Type B pancreatic cell (in vitro differentiated cells): ENCODE data around the gene TACR2. TPM values are rescaled to one million over a fixed set of nuclear protein-coding genes. Genes with fewer than 3 reads are reported as not detected.

Experiments
- DNase-seq: peaks from one replicate; pipeline ENCODE4 v3.0.0; 2021; ENCODE audit warnings: mixed read lengths; ENCODE audit not compliant: unreplicated experiment; ENCODE audit errors: extremely low spot score
- H3K27ac Mint-ChIP-seq: 2 replicates; pipeline ENCODE4 v1.8.0; 2021; ENCODE audit warnings: mild to moderate bottlenecking, mixed read lengths
- H3K27me3 Mint-ChIP-seq: 2 replicates; pipeline ENCODE4 v1.8.0; 2021; ENCODE audit warnings: mixed read lengths
- H3K36me3 Mint-ChIP-seq: 2 replicates; pipeline ENCODE4 v1.8.0; 2021; ENCODE audit warnings: mixed read lengths
- H3K4me1 Mint-ChIP-seq: one replicate; pipeline ENCODE4 v1.8.0; 2021; ENCODE audit warnings: mixed read lengths; ENCODE audit not compliant: unreplicated experiment
- H3K4me3 Mint-ChIP-seq: 2 replicates; pipeline ENCODE4 v1.8.0; 2021; ENCODE audit warnings: mild to moderate bottlenecking, mixed read lengths
- H3K9me3 Mint-ChIP-seq: 2 replicates; pipeline ENCODE4 v1.8.0; 2021; ENCODE audit warnings: mixed read lengths
- total RNA-seq: library from RNA; stranded (reverse); gene quantifications from 2 replicates; pipeline ENCODE4 v1.2.1, GENCODE V29; 2021; ENCODE audit warnings: low replicate concordance
- TF ChIP-seq, protein P1 (sequence below): fragments of 200-600 bp; sonication (generic); conservative IDR thresholded peaks from 2 replicates; pipeline ENCODE4 v1.5.0; 2021; ENCODE audit warnings: antibody characterized with exemption, mild to moderate bottlenecking

Gene TACR2
- total RNA-seq, 1 donor from 2014 or later: not detected

DNA sequence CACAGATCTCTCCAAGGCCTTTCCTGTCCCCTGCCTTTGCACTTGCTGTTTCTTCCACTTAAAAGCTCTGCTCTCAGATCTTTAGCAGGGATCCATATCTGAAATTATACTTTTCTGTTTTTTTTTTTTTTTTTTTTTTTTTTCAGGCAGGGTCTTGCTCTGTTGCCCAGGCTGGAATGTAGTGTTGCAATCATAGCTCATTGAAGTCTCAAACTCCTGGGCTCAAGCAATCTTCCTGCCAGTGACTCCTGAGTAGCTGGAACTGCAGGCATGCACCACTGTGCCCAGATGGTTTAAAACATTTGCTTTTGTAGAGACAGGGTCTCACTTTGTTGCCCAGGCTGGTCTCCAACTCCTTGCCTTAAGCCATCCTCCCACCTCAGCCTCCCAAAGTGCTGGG lies 29.5 kb upstream of the TACR2 start:
- TF ChIP-seq, protein P1, sequence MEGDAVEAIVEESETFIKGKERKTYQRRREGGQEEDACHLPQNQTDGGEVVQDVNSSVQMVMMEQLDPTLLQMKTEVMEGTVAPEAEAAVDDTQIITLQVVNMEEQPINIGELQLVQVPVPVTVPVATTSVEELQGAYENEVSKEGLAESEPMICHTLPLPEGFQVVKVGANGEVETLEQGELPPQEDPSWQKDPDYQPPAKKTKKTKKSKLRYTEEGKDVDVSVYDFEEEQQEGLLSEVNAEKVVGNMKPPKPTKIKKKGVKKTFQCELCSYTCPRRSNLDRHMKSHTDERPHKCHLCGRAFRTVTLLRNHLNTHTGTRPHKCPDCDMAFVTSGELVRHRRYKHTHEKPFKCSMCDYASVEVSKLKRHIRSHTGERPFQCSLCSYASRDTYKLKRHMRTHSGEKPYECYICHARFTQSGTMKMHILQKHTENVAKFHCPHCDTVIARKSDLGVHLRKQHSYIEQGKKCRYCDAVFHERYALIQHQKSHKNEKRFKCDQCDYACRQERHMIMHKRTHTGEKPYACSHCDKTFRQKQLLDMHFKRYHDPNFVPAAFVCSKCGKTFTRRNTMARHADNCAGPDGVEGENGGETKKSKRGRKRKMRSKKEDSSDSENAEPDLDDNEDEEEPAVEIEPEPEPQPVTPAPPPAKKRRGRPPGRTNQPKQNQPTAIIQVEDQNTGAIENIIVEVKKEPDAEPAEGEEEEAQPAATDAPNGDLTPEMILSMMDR: no peak
- peaks cover 16% of the 10 kb centered on the region for H3K27me3 Mint-ChIP-seq
- no peaks in the 10 kb centered on the region for H3K36me3 Mint-ChIP-seq
- no peak overlapping the region for H3K4me3 Mint-ChIP-seq
- H3K27ac Mint-ChIP-seq: peak overlapping the region; percentile 76
- peaks cover 15% of the 10 kb centered on the region for H3K4me1 Mint-ChIP-seq
- no peak for DNase-seq
- no peaks in the 10 kb centered on the region for H3K9me3 Mint-ChIP-seq

DNA sequence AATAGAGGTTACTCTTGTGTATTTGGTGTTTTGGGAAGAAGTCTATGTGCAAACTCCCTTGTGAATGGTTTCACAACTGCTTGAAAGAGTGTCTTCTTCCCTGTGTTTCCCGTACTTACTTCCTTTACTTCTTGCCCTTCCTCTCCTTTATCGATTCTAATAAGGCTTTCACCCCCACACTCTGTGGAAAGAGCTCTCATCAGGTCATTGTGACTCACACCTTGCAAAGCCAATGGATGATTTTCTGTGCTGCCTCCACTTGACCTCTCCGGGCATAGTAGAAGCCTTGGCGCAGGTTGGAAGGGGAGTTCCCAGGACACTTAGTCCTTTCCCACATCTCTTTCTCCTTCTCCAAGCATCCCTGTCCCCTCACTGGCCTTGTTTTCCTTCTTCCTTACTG lies 28.3 kb upstream of the TACR2 start:
- Mint-ChIP-seq H3K27ac (peak overlapping the region; percentile 26), H3K4me3 (no peak overlapping the region), H3K9me3 (no peaks in the 10 kb centered on the region), H3K36me3 (no peaks in the 10 kb centered on the region), H3K4me1 (peaks cover 12% of the 10 kb centered on the region), H3K27me3 (peaks cover 16% of the 10 kb centered on the region)
- DNase-seq: no peak
- TF ChIP-seq, protein P1: no peak

DNA sequence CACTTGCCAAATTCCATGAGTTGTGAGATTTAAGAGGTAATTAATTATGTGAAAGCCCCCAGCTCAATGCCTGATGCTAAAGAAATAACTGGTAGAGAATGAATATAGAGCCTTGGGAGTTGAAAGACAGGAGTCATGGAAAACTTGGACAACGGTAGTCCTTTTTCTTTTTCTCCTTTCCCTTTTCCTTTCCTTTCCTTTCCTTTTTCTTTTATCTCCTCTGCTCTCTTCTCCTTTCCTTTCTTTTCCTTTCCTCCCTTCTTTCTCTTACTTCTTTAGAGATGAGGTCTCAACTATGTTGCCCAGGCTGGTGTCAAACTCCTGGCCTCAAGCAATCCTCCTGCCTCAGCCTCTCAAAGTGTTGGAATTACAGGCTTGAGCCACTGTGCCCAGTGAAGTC lies 26.6 kb upstream of the TACR2 start:
- TF ChIP-seq, protein P1: no peak
- peaks cover 15% of the 10 kb centered on the region for H3K27me3 Mint-ChIP-seq
- H3K9me3 Mint-ChIP-seq: no peaks in the 10 kb centered on the region

DNA sequence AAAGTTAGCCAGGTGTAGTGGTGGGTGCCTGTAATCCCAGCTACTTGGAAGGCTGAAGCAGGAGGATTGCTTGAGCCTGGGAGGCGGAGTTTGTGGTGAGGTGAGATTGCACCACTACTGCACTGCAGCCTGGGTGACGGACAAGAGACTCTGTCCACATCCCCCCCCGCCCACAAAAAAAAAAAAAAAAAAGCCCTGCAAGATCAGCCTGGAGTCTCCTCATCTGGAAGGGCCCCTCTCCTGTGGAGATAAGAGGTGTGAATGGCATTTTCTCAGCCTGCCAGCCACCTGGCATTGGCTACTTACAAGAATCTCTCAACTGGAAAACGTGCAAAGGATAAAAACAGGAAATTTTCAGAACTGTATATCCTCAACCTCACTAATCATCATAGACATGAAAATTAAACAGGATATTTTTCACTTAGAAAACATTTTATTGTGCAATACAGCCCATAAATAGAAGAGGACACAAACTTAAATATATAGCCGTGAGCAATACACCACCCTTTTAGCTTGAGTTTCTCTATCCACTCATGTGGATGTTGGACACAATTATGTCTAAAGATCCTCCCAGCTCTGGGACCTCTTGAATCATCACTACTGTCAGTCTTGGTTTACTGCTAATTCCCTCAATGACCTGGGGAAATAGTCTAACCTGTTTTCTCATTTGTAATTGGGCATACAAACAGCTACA lies 23.2 kb upstream of the TACR2 start:
- TF ChIP-seq, protein P1: no peak
- Mint-ChIP-seq H3K9me3 (no peaks in the 10 kb centered on the region), H3K4me3 (peak overlapping the region; percentile 43), H3K4me1 (peaks cover 28% of the 10 kb centered on the region), H3K27ac (peak overlapping the region; percentile 95), H3K27me3 (peaks cover 6% of the 10 kb centered on the region), H3K36me3 (no peaks in the 10 kb centered on the region)
- no peak for DNase-seq

More for the DNA sequence above, 26.6 kb upstream of the TACR2 start:
- DNase-seq: no peak
- no peak overlapping the region for H3K4me3 Mint-ChIP-seq
- no peaks in the 10 kb centered on the region for H3K36me3 Mint-ChIP-seq
- H3K4me1 Mint-ChIP-seq: peaks cover 16% of the 10 kb centered on the region
- no peak overlapping the region for H3K27ac Mint-ChIP-seq

DNA sequence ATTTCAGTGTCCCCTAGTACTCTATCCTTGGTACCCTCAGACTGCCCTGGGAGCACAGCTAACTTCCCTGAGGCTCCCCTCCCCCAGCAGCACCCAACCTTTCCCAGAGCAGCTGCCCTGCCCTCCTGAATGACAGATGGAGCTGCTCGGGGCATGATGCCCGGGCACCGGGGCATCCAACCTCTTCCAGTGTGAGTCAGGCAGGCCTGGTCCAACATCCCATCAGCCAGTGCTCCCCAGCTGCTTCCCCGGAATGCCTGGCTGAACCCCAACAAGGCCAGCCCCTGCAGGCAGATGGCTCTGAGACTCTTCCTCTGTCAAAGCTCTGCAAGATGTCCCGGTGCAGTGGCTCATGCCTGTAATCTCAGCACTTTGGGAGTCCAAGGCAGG lies 22.6 kb upstream of the TACR2 start:
- TF ChIP-seq, protein P1: no peak
- H3K4me3 Mint-ChIP-seq: no peak overlapping the region
- peaks cover 28% of the 10 kb centered on the region for H3K4me1 Mint-ChIP-seq
- DNase-seq: no peak
- no peaks in the 10 kb centered on the region for H3K36me3 Mint-ChIP-seq
- no peaks in the 10 kb centered on the region for H3K9me3 Mint-ChIP-seq
- H3K27me3 Mint-ChIP-seq: peaks cover 4% of the 10 kb centered on the region
- peak overlapping the region; percentile 95 for H3K27ac Mint-ChIP-seq
